GM13977 (cell line): ENCODE data around the gene KCNQ1.

Source experiments
- DNase-seq: peaks from one replicate; pipeline ENCODE4 v3.0.0; 2012; ENCODE audit warnings: low spot score
- in situ Hi-C: fragments of 300-500 bp; cut with MboI; formaldehyde crosslinking; loops from one replicate; pipeline ENCODE4 v1.12.0; 2022; ENCODE audit warnings: low sequenced_read_pairs, low pct_unique_long_range_greater_than_20kb, mixed read lengths, inconsistent platforms; ENCODE audit not compliant: unreplicated experiment
- TF ChIP-seq, protein P1 (sequence below): IDR thresholded peaks from 2 replicates; pipeline ENCODE4 v1.5.1; 2012; ENCODE audit warnings: mild to moderate bottlenecking, control low read depth; ENCODE audit not compliant: insufficient read depth; ENCODE audit errors: extremely low read depth, missing control alignments

KCNQ1 gene

GRCh38 chr11:2836315-2837095 is 391.7 kb downstream of the KCNQ1 start:
- no peak for DNase-seq
- in situ Hi-C loops = no loop called here
- TF ChIP-seq, protein P1, sequence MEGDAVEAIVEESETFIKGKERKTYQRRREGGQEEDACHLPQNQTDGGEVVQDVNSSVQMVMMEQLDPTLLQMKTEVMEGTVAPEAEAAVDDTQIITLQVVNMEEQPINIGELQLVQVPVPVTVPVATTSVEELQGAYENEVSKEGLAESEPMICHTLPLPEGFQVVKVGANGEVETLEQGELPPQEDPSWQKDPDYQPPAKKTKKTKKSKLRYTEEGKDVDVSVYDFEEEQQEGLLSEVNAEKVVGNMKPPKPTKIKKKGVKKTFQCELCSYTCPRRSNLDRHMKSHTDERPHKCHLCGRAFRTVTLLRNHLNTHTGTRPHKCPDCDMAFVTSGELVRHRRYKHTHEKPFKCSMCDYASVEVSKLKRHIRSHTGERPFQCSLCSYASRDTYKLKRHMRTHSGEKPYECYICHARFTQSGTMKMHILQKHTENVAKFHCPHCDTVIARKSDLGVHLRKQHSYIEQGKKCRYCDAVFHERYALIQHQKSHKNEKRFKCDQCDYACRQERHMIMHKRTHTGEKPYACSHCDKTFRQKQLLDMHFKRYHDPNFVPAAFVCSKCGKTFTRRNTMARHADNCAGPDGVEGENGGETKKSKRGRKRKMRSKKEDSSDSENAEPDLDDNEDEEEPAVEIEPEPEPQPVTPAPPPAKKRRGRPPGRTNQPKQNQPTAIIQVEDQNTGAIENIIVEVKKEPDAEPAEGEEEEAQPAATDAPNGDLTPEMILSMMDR = no peak

DNA sequence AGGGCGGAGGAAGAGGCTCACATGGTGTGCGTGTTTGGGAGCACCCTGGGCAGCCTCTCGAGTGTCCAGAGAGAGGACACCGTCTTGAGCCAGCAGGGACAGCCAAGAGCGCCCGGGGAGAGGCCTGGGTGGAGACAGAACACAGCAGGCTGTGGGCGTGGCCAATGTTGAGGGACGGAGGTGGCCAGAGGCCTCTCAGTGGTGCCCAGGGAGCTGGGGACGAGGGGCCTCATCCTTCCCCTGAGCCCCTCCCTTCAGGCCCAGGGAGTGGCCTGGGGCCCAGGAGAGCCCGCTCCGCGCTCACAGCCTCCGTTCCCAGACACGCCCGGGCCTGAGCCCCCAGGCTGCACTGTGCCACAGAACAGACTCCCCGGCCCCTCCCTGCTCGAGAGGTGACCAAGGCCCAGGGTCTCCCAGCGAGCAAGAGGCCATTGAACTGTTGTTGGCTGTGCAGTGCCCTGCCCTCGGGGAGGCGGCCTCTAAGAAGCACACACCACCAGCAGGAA is 392.3 kb downstream of the KCNQ1 start:
- in situ Hi-C loops = no loop called here

DNA sequence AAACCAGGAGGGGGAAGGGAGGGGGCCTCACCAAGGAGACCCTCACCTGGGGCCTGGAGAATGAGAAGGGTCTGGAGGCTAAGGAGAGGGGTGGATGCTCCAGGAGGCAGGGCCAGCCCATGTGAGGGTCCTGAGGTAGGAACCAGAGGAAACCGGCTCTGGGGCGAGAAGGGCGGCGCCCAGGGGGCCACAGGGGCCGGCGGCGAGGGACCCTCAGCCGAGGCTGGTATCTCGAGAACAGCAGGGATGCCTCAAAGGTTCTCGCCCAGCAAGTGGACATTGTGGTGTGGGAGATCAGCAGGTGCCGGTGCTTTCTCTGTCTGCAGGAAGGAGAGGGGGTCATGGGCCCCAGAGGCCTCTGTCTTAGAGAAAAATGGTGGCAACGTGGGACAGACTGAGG is 392.8 kb downstream of the KCNQ1 start:
- in situ Hi-C loops = no loop called here
- TF ChIP-seq, protein P1 = no peak

More for the DNA sequence above, 392.3 kb downstream of the KCNQ1 start:
- DNase-seq = no peak
- TF ChIP-seq, protein P1 = no peak

DNA sequence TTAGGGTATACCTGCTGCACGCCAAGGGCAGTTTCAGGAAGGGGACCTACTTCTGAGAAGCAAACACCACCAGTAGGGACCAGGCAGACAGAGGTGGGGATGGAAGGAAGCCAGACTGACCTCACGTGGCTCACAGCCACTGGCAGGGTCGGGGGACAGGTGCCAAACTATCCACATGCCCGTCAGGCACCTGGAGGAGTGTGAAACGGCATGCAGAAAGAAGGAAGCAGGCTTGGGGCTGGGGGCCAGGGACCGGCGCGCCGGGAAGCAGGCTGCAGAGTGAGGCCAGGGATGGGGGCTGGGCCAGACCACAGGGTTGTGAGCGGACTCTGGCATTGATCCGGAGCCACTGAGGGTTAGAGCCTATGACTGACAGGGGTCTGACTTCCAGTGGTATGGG is 393.3 kb downstream of the KCNQ1 start:
- in situ Hi-C loops = no loop called here
- no peak for DNase-seq
- TF ChIP-seq, protein P1 = no peak

More for the DNA sequence above, 392.8 kb downstream of the KCNQ1 start:
- no peak for DNase-seq

DNA sequence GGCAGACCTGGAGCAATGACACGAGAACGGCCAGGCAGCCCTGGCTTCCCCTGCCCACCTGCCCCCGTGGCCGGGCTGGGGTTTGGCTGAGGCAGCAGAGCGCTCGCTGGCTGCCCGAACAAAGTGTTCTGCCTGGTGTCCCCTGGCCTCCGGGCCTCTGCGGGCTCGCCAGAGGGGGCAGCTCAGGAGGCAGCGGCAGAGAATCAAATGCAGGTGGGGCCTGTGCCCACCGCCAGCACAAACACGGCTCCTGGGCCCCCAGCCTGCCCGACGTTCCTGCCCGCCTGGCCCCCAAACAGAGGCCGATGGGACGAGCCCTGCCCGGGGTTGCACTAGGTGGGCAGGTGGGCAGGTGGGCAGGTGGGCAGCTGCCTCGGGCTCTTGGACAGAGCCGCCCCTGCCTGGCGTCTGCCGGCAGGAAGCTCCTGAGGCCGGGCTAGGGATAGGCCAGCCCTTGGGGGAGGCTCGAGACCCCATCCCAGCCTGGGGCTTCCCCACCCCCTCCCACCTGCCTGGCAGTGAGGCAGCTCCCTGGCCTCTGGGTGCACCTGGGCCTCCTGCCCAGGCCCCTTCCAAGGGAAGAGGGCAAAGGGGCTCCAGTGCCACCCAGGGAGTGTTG is 394.0 kb downstream of the KCNQ1 start:
- TF ChIP-seq, protein P1 = no peak
- DNase-seq = no peak
- in situ Hi-C loops = no loop called here

GRCh38 chr11:2839395-2839943 is 394.7 kb downstream of the KCNQ1 start:
- TF ChIP-seq, protein P1 = no peak
- DNase-seq = no peak
- in situ Hi-C loops = no loop called here
